ENCODE data around the gene TMEM198. TPM values are rescaled to one million over a fixed set of nuclear protein-coding genes. Genes with fewer than 3 reads are reported as not detected.

Gene TMEM198
- total and polyA plus RNA-seq, 2 experiments from 2014 or later, result 5.6 to 13.7 TPM

- H3K27me3 ChIP-seq (ENCODE audit: insufficient read depth), result peaks cover 17% of the 10 kb centered on the region
- no peak overlapping the region for H2AFZ ChIP-seq
- Mint-ChIP-seq H3K27me3 (ENCODE audit: insufficient read depth, low read depth, poor library complexity) (peaks cover 32% of the 10 kb centered on the region), H3K4me3 (no peak overlapping the region), H3K9me3 (no peaks in the 10 kb centered on the region), H3K27ac (no peak overlapping the region), H3K36me3 (ENCODE audit: low read depth) (peaks cover 13% of the 10 kb centered on the region; the same call in 2 of the 3 replicates), H3K4me1 (peaks cover 26% of the 10 kb centered on the region)
- peaks cover 10% of the 10 kb centered on the region; the same call in 1 of the 2 replicates for H3F3A ChIP-seq (replicated peaks; ENCODE audit: low read depth)
- no peak for ATAC-seq
- DNase-seq (ENCODE audit: low spot score), result no peak
- no peak overlapping the region for H3K27ac ChIP-seq (ENCODE audit: low read depth)
- H3K79me2 ChIP-seq (replicated peaks; ENCODE audit: insufficient read depth), result no peaks in the 10 kb centered on the region
- no peaks in the 10 kb centered on the region for H4K20me1 ChIP-seq (replicated peaks; ENCODE audit: insufficient read depth)
- no peaks in the 10 kb centered on the region; the same call in 1 of the 2 replicates for H3K36me3 ChIP-seq (ENCODE audit: insufficient read depth)
- TF ChIP-seq ZNF114 (CRISPR knock-in tag; IDR thresholded peaks at IDR 0.05) (no peak), EZH2phosphoT487 (IDR thresholded peaks at IDR 0.05; ENCODE audit: unreplicated experiment) (no peak), CTCF (conservative IDR thresholded peaks at IDR 0.05; ENCODE audit: low read depth in 2 of 2) (no peak), NANOG (IDR thresholded peaks at IDR 0.05; ENCODE audit: borderline replicate concordance) (no peak), REST (IDR thresholded peaks at IDR 0.05; ENCODE audit: unreplicated experiment) (no peak), ZNF462 (CRISPR knock-in tag; IDR thresholded peaks at IDR 0.05) (no peak), POLR2AphosphoS5 (IDR thresholded peaks at IDR 0.05; ENCODE audit: low read depth) (no peak), STAT1 (IDR thresholded peaks at IDR 0.05; ENCODE audit: unreplicated experiment) (no peak), CREB1 (CRISPR knock-in tag; IDR thresholded peaks at IDR 0.05; ENCODE audit: low read depth) (no peak)
- no peaks in the 10 kb centered on the region for H3K9me2 ChIP-seq (ENCODE audit: insufficient read depth)
- no peak overlapping the region for H3K4me2 ChIP-seq
- peaks cover 22% of the 10 kb centered on the region for H3K4me1 ChIP-seq (ENCODE audit: insufficient read depth)
- H3K4me3 ChIP-seq, result no peak overlapping the region
These were observed 12.1 kb downstream of the TMEM198 start for GRCh38 chr2:219555956-219556355.

All from GM23338 (cell line).